ENCODE results near the gene SKI.

DNA sequence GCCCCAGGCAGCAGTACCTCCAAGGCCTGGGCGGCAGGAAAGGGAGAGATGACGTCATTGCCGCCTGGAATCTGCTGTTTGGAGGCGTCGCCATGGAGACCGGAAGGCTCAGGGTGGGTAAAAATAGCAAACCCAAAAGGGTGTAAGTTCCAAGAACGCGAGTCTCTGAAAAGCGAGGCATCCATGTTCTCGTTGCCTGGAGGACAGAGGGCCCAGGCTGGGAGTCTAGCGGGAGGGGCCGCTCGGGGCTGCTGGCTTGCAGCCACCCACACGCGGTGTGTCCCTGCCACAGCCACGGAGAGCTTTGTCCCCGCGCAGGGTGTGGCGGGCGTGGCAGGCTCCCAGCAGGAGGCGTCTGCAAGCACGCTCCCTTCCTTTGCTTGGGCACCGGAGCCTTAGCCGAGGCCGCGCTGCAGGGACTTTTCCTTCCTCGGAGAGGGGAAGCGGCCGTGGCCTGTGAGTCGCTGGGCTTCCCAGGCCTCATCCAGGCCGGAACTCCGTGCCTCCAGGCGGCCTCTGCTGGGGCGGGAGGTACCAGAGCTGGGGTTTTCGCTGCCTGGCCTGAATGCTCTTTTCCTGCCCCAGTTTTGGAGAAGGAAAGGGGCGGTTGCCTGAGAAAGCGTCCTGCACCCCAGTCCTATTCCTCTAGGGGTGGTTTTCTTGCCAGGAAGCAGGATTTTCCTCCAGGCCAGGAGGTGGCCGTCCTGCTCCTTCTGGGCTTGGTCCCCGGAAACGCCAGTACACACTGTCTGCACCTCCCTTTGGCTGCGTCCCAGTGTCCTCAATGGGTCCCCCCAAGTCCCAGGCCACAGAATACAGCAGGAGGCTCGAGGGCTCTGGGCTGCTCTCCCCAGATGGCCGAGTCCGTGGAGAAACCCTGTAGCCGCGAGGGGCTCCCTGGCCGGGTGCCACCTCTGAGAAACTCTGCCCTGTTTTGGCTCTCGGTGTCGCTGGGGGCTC is 15.3 kb upstream of the SKI start:
- TF ChIP-seq, protein P1, sequence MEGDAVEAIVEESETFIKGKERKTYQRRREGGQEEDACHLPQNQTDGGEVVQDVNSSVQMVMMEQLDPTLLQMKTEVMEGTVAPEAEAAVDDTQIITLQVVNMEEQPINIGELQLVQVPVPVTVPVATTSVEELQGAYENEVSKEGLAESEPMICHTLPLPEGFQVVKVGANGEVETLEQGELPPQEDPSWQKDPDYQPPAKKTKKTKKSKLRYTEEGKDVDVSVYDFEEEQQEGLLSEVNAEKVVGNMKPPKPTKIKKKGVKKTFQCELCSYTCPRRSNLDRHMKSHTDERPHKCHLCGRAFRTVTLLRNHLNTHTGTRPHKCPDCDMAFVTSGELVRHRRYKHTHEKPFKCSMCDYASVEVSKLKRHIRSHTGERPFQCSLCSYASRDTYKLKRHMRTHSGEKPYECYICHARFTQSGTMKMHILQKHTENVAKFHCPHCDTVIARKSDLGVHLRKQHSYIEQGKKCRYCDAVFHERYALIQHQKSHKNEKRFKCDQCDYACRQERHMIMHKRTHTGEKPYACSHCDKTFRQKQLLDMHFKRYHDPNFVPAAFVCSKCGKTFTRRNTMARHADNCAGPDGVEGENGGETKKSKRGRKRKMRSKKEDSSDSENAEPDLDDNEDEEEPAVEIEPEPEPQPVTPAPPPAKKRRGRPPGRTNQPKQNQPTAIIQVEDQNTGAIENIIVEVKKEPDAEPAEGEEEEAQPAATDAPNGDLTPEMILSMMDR (conservative IDR thresholded peaks at IDR 0.05; ENCODE audit: low read depth in 2 of 2): peak in 1 of 2 experiments; percentile 23; a peak in 3 of 4 replicates
- TF ChIP-seq EZH2phosphoT487 (IDR thresholded peaks at IDR 0.05; ENCODE audit: unreplicated experiment) (no peak), POLR2AphosphoS5 (IDR thresholded peaks at IDR 0.05; ENCODE audit: low read depth) (peak; percentile 33; the same call in 1 of the 2 replicates), EZH2 (IDR thresholded peaks at IDR 0.05; ENCODE audit: low read depth, unreplicated experiment) (no peak), JUNB (IDR thresholded peaks at IDR 0.05; ENCODE audit: unreplicated experiment) (no peak), ZNF331 (CRISPR knock-in tag; IDR thresholded peaks at IDR 0.05; ENCODE audit: low read depth) (no peak), CREB1 (CRISPR knock-in tag; IDR thresholded peaks at IDR 0.05; ENCODE audit: low read depth) (peak; percentile 92), ZNF114 (CRISPR knock-in tag; IDR thresholded peaks at IDR 0.05) (no peak)
- TF ChIP-seq, protein P2, sequence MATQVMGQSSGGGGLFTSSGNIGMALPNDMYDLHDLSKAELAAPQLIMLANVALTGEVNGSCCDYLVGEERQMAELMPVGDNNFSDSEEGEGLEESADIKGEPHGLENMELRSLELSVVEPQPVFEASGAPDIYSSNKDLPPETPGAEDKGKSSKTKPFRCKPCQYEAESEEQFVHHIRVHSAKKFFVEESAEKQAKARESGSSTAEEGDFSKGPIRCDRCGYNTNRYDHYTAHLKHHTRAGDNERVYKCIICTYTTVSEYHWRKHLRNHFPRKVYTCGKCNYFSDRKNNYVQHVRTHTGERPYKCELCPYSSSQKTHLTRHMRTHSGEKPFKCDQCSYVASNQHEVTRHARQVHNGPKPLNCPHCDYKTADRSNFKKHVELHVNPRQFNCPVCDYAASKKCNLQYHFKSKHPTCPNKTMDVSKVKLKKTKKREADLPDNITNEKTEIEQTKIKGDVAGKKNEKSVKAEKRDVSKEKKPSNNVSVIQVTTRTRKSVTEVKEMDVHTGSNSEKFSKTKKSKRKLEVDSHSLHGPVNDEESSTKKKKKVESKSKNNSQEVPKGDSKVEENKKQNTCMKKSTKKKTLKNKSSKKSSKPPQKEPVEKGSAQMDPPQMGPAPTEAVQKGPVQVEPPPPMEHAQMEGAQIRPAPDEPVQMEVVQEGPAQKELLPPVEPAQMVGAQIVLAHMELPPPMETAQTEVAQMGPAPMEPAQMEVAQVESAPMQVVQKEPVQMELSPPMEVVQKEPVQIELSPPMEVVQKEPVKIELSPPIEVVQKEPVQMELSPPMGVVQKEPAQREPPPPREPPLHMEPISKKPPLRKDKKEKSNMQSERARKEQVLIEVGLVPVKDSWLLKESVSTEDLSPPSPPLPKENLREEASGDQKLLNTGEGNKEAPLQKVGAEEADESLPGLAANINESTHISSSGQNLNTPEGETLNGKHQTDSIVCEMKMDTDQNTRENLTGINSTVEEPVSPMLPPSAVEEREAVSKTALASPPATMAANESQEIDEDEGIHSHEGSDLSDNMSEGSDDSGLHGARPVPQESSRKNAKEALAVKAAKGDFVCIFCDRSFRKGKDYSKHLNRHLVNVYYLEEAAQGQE (IDR thresholded peaks at IDR 0.05; ENCODE audit: unreplicated experiment): no peak

Data from GM23338 (cell line).